Globus pallidus (tissue), 1 donor: Measurements from ENCODE around the gene RNLS.
"Not testable (repeated sequence)": the region's sequence is repeated elsewhere in the genome, so short reads cannot be mapped to it uniquely, and the experiment has no call there.

Source experiments
- DNase-seq: peaks from one replicate; pipeline ENCODE4 v3.0.0-alpha.2; 2015; ENCODE audit warnings: low spot score

RNLS gene

DNA sequence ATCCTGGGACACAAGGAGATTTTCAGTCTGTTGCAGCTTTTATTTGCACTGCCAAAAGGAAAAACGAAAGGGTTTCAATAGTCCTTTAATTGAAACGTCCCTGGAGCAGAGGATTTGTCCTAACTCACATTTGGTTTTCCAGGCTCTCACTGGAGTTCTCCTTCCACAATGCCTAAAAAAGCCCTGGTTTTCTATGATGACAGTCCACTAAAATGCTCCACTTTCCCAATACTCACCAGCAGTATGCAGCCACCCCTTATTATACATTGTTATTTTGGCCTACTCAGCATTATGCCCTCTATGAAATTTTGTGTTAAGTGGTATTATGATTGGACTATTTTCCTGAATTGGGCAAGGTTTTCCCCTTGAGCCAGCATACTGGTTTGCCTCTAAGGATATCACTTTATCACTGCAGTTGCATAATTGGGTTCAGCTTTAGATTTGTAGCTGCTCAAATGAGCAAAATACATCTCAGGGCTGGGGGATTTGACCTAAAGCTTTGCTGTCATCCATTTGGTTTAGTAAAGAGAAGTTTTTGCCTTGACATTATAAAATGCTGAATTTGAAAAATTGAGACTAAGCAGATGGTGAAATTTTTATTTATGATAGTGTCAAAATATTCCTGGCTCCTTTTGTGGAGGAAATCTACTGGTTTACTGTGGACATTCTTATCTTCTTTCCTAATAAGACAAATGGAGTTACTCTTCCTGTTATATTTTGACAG is 239.2 kb downstream of the RNLS start:
- peak; percentile 33 for DNase-seq

- DNase-seq: no peak
These were observed 240.3 kb downstream of the RNLS start for GRCh38 chr10:88342733-88343310.

GRCh38 chr10:88337134-88337533 is 246.0 kb downstream of the RNLS start:
- DNase-seq: no peak

- DNase-seq: no peak
These were observed 246.8 kb downstream of the RNLS start for GRCh38 chr10:88336334-88336733.

DNA sequence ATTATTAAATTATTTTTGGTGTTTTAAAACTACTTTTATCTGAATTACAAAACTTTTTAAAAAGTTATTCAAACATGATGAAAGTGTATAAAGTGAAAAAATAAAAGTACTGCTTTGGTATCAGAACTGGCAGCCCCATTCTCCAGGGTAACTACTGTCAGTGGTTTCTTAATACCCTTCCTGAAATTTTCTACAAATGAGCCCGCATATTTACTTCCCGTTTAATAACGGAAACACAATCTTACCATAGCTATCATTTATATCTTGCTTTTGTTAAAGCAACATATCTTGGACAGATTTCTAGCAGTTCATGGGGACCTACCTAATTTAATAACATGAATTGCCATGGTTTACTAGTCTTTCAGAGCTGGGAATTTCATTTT is 249.9 kb downstream of the RNLS start:
- no peak for DNase-seq

- DNase-seq: no peak
These were observed 250.4 kb downstream of the RNLS start for GRCh38 chr10:88332503-88333247.

DNA sequence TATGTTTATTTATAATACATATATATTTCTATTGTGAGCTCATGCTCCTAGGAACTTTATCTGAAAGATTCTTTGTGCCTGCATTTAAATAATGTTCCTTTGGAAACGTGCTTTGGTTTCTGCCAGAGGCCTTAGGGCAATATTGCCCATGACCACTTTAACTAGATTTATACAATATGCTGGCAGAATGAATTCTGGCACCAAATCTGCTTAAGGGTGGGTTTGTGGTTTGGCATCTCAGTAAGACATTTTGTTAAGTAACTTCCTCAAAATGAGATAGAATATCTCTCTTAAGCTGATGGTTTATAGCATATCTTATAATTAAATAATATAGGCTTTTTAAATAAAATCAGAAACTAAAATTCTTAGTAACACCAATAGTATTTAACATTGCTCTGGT is 252.9 kb downstream of the RNLS start:
- no peak for DNase-seq

GRCh38 chr10:88322324-88323063 is 260.6 kb downstream of the RNLS start:
- no peak for DNase-seq

DNA sequence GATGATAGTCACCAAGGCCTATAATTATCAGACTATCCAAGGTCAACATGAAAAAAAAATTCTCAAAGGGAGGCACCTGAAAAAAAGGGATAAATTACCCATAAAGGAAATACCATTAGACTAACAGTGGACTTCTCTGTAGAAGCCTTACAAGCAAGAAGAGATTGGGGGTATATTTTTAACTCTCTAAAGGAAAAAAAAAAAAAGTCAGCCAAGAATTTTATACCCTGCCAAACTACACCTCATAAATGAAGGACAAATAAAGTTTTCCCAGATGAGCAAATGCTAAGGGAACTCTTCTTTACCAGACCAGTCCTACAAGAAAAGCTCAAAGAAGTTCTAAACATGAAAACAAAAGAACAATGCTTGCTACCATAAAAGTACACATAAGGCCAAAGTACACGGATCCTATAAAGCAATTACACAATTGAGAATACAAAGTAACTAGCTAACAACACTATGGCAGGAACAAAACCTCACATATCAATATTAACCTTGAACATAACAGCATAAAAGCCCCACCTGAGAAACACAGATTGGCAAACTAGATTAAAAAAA is 263.1 kb downstream of the RNLS start:
- no peak for DNase-seq

DNA sequence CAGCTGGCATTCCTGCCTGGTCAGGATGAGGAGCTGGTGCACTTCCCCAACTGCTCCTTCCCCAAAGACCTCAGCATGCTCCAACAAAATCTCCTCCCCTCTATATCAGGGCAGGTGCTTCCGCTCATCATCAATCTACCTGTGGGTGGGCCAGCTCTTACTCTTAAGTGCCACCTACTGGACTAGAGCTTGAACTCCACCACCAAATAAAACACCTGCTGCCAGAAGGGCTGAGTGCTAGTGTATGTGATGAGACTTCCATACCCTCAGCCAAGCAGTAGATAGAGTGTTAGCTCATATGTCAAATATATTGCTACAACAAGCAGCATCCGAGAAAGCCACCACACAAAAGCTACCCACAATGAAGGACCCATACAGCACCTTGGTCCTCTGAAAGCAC is 264.3 kb downstream of the RNLS start:
- DNase-seq: no peak

GRCh38 chr10:88317099-88317498 is 266.0 kb downstream of the RNLS start:
- no peak for DNase-seq

DNA sequence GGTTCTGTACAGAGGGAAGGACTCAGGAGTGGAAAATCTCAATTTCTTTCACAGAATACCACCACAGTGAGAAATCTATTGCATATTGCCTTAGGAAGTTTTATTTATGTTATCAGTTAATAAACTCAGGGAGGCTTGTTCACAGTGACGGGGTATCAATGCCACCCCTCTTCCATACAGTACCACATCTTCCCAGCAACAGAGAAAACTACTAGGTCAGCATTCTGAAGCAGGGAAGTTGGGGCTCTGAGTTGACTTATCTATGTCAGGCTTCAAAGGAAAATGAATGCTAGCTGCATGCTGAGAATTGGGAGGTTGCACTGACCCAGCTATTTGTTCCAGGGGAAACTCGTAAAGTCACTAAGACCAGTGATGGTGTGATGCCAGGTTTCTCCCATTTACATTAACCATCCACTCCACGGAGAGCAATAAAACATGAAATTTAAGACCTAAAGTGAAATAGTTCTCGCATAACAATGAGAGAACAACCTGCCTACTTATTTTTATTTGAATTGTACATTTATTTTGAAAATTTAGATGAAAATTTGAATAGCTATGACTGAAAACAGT is 266.7 kb downstream of the RNLS start:
- DNase-seq: no peak

GRCh38 chr10:88315755-88316154 is 267.4 kb downstream of the RNLS start:
- DNase-seq: no peak

DNA sequence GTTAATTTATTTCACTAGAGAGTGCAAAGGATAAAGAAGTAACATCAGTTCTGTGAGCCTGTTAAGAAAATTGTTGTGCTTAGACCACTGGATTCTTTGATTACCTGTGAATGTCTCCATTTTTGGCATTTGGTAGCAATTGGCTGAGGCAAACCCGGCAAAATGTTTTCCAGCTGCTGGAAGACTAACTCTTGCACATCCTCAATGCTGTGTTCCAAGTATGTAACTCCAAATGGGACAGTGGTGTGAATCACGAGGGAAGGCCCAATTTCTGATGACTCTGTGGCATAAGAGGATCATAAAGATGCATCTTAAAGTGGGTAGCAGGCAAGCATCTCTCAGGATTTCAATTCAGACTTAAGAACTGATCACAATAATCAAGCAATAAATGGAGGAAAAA is 268.8 kb downstream of the RNLS start:
- DNase-seq: no peak

GRCh38 chr10:88313878-88314277 is 269.2 kb downstream of the RNLS start:
- no peak for DNase-seq

GRCh38 chr10:88312855-88313254 is 270.3 kb downstream of the RNLS start:
- DNase-seq: no peak

DNA sequence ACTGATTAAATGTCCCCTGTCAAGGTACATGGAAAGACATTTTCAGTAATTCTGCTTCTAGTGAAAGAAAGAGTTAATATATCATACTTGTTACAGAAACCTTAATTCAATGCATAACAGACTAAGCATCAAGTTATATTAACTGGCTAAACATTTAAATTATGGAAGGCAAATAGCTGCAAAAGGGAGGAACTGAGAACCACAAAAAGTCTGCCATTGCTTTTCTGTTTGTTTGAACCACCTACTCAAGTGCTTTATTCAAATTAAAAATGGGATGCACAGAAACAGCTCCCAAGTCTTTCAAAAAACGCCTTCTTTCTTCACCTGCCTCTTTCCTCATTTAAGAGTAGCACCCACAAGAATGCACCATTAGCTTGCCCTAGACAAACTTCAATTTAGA is 271.9 kb downstream of the RNLS start:
- DNase-seq: no peak

DNA sequence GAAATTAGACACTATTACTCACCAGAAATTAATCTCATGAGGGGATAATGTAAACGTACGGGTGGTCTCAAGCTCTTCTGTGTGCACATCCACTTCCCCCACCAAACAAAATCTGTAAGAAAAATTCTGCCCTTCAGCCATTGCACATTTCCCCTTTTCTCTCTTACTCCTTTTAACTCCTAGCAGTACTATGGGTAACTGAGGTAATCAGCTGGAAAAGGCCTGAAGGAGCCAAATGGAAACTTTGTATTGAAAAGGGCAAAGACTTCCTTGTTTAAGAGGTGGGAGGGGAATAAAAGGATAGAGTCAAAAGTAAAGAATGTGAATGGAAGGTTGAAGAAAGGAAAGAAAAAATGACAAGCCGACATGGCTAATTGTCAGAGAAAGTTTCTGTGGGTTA is 273.8 kb downstream of the RNLS start:
- DNase-seq: no peak

DNA sequence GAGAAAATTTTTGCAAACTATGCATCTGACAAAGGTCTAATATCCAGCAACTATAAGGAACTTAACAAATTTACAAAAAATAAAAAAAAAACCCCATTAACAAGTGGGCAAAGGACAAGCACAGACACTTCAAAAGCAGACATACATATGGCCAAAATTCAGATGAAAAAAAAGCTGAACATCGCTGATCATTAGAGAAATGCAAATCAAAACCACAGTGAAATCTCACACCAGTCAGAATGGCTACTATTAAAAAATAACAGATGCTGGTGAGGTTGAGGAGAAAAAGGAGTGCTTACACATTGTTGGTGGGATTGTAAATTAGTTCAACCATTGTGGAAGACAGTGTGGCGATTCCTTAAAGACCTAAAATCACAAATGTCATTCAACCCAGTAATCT is 274.8 kb downstream of the RNLS start:
- DNase-seq: not testable (repeated sequence)

DNA sequence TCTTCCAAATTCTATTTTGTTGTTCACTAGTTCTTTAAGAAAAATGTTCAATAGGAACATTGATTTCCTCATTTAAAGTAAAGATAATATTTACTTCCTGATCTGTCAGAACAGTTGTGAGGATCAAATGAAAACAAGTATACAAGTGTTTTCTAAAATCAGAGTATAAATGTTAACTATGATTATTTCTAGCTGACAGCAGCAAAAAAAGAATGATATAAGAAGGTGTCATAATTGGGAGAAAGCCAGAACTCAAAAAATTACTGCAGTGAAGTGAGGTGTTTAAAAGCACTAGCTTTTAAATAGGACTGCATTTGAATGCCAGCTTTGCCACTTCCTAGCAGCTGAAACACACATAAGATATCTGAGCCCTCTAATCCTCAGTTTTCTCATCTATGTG is 283.3 kb downstream of the RNLS start:
- DNase-seq: no peak

DNA sequence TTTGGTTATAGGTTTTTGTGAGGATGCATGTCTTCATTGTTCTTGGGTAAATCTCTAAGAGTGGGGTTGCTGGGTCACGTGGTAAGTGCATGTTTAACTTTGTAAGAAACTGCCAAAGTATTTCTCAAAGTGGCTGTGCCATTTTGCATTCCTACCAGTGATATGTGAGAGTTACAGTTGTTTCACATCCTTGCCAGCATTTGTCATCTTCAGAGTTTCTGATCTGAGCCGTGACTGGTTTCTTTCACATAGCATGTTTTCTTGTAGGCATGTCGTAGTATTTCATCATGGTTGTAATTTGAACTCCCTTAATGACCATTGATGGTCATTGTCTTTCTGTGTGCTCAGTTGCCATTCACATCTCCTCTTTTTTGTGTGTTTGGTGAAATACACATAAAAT is 286.0 kb downstream of the RNLS start:
- no peak for DNase-seq

GRCh38 chr10:88293651-88294230 is 289.4 kb downstream of the RNLS start:
- no peak for DNase-seq
